ENCODE results near the gene MSI2.

Gene MSI2

GRCh38 chr17:57527221-57528057 lies 271.1 kb downstream of the MSI2 start:
- no peak for DNase-seq (ENCODE audit: low spot score)

- no peak for DNase-seq (ENCODE audit: low spot score)
These were observed 271.7 kb downstream of the MSI2 start for GRCh38 chr17:57528058-57528451.

- no peak for DNase-seq (ENCODE audit: low spot score)
These were observed 273.7 kb downstream of the MSI2 start for GRCh38 chr17:57530026-57530425.

- DNase-seq (ENCODE audit: low spot score), result no peak
These were observed 274.2 kb downstream of the MSI2 start for GRCh38 chr17:57530508-57530907.

- no peak for DNase-seq (ENCODE audit: low spot score)
These were observed 274.8 kb downstream of the MSI2 start for GRCh38 chr17:57531078-57531477.

- peak; percentile 50 for DNase-seq (ENCODE audit: low spot score)
These were observed 275.6 kb downstream of the MSI2 start for GRCh38 chr17:57531648-57532504.

GRCh38 chr17:57532556-57532955 lies 276.2 kb downstream of the MSI2 start:
- DNase-seq (ENCODE audit: low spot score), result no peak

GRCh38 chr17:57532966-57533365 lies 276.6 kb downstream of the MSI2 start:
- no peak for DNase-seq (ENCODE audit: low spot score)

GRCh38 chr17:57533684-57534305 lies 277.5 kb downstream of the MSI2 start:
- no peak for DNase-seq (ENCODE audit: low spot score)

GRCh38 chr17:57534863-57535248 lies 278.5 kb downstream of the MSI2 start:
- DNase-seq (ENCODE audit: low spot score), result no peak

- no peak for DNase-seq (ENCODE audit: low spot score)
These were observed 279.1 kb downstream of the MSI2 start for GRCh38 chr17:57535249-57535966.

GRCh38 chr17:57536289-57536688 lies 280.0 kb downstream of the MSI2 start:
- DNase-seq (ENCODE audit: low spot score), result no peak

GRCh38 chr17:57536789-57537523 lies 280.6 kb downstream of the MSI2 start:
- no peak for DNase-seq (ENCODE audit: low spot score)

- no peak for DNase-seq (ENCODE audit: low spot score)
These were observed 281.4 kb downstream of the MSI2 start for GRCh38 chr17:57537524-57538410.

GRCh38 chr17:57538736-57539456 lies 282.6 kb downstream of the MSI2 start:
- no peak for DNase-seq (ENCODE audit: low spot score)

GRCh38 chr17:57539529-57540301 lies 283.4 kb downstream of the MSI2 start:
- no peak for DNase-seq (ENCODE audit: low spot score)

GRCh38 chr17:57540596-57540995 lies 284.3 kb downstream of the MSI2 start:
- DNase-seq (ENCODE audit: low spot score), result no peak

GRCh38 chr17:57541049-57541448 lies 284.7 kb downstream of the MSI2 start:
- no peak for DNase-seq (ENCODE audit: low spot score)
